ENCODE data around the gene SCYL2. TPM values are rescaled to one million over a fixed set of nuclear protein-coding genes. Genes with fewer than 3 reads are reported as not detected.

Gene SCYL2
- total and polyA plus RNA-seq, 10 of the 15 experiments (the other 5 are each of a cell fraction or from before 2014, with no cell fraction given), result 5.4 to 34.3 (median 26.9) TPM

DNA sequence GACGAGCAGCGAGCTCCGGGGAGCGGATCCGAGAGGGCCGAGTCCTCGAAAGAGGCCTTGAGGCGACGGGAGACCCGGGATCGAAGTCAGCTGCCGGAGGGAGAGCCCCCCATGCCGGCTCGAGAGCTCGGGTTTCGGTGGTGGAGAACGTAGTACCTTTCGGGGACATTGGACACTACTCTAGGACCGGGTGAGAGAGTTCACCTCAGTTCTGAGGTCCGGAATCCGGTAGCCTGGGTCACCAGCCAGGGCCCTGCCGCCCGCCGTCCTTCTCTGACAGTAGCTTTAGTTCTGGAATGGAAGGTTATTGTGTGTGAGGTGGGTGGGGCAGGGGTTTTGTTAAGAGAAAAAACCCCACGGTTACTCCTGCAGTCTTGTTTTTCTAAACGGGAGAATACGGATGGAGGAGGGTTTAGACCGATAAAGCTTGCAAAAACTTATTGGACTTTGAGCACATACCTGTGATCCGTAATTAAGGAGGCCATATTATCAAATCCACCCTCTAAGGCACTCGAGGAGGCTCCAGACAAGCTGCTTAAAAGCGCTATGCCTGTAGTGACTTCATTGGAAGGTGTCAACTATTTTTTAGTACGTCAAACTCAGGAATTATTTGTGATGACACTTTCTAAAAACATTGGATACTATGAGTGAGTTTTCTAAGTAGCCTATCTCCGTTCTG is 765 bp downstream of the SCYL2 start:
- ChIA-PET POLR2A (interaction anchor here (0.7 to 2.9 kb wide), 6 partner anchors 10 to 1057 kb away, joined by 4 to 18 read pairs (median 10); partner anchors contain the start of gene ACTR6), RAD21 (ENCODE audit: unreplicated experiment) (interaction anchor here (0.7 to 1.7 kb wide), 3 partner anchors 8 to 300 kb away, joined by 3 to 6 read pairs (median 4); partner anchors contain the start of gene ACTR6), CTCF (interaction anchor here (0.6 to 2.5 kb wide), 5 partner anchors 8 to 833 kb away, joined by 3 to 7 read pairs (median 4); no protein-coding TSS in a partner anchor), SMC1A (ENCODE audit: uncharacterized antibody, unreplicated experiment) (interaction anchor here (1.3 to 3.3 kb wide), 5 partner anchors 10 to 128 kb away, joined by 4 to 16 read pairs (median 5); no protein-coding TSS in a partner anchor)
- H3K27ac ChIP-seq (ENCODE audit: control insufficient read depth, insufficient read depth), result peak overlapping the region; percentile 78
- WGBS (ENCODE audit: insufficient coverage, insufficient replicate concordance, low lambda C conversion rate, missing lambda C conversion rate), result 4% methylated on average over 33 of the region's 33 CpGs
- no TSS peak for BruUV-seq (replicated peaks)
- in situ Hi-C loops (cut with MboI) (no loop called here), intact Hi-C loops (cut with micrococcal nuclease; ENCODE audit: unreplicated experiment) (loop anchor here (2.0 to 5.0 kb wide), 2 partner anchors 67 to 125 kb away; partner anchors contain the start of genes ACTR6 and BLTP3B)
- H4K20me1 ChIP-seq (ENCODE audit: control insufficient read depth, insufficient read depth), result peaks cover 3% of the 10 kb centered on the region; the same call in 1 of the 2 replicates
- ATAC-seq, result peak; percentile 34
- peak overlapping the region; percentile 93 for H3K4me2 ChIP-seq (ENCODE audit: control insufficient read depth, insufficient read depth)
- FAIRE-seq, result no peak
- H3K9ac ChIP-seq (ENCODE audit: control insufficient read depth, insufficient read depth, low read length), result peak overlapping the region; percentile 93
- peaks cover 51% of the 10 kb centered on the region for H3K79me2 ChIP-seq (ENCODE audit: control insufficient read depth, insufficient read depth, low read length)
- no peaks in the 10 kb centered on the region for H3K27me3 ChIP-seq (replicated peaks in 1 of 2; ENCODE audit: control insufficient read depth in 2 of 2, insufficient read depth in 2 of 2, low read length in 1 of 2)
- no peaks in the 10 kb centered on the region for H3K9me3 ChIP-seq (replicated peaks; ENCODE audit: control insufficient read depth, insufficient read depth, low read length)
- H3K4me1 ChIP-seq (ENCODE audit: control insufficient read depth, insufficient read depth, low read length), result peaks cover 3% of the 10 kb centered on the region; the same call in 1 of the 2 replicates
- peak overlapping the region; percentile 98 for H3K4me3 ChIP-seq
- no peak for DNase-seq (ENCODE audit: low read depth, low spot score)
- H3K36me3 ChIP-seq (ENCODE audit: control insufficient read depth in 2 of 2, insufficient read depth in 2 of 2, low read length in 1 of 2), result no peaks in the 10 kb centered on the region
- H2AFZ ChIP-seq (ENCODE audit: control insufficient read depth, low read depth, low read length), result peak overlapping the region; percentile 25
- TF ChIP-seq CEBPB (IDR thresholded peaks at IDR 0.05; ENCODE audit: borderline replicate concordance in 1 of 2, low read depth in 2 of 2, low read length in 2 of 2), result no peak
- 0 out of 2 replicates have a peak, but pooled peaks have one; percentile 64 for TF ChIP-seq GATAD2B (conservative IDR thresholded peaks at IDR 0.05; ENCODE audit: low read depth)
- peak; percentile 15; the same call in 1 of the 2 replicates for TF ChIP-seq LARP7 (IDR thresholded peaks at IDR 0.05)
- no peak for TF ChIP-seq SREBF1 (IDR thresholded peaks at IDR 0.05; ENCODE audit: low read length)
- TF ChIP-seq KAT2A (conservative IDR thresholded peaks at IDR 0.05; ENCODE audit: control insufficient read depth, low read depth, low read length), result no peak
- no peak for TF ChIP-seq BACH1 (IDR thresholded peaks at IDR 0.05; ENCODE audit: borderline replicate concordance)
- no peak for TF ChIP-seq RAD21 (IDR thresholded peaks at IDR 0.05; ENCODE audit: insufficient read depth, low read depth, low read length)
- TF ChIP-seq TCF12 (IDR thresholded peaks at IDR 0.05; ENCODE audit: low read depth, low read length), result no peak
- peak; percentile 17; the same call in 1 of the 2 replicates for TF ChIP-seq IKZF1 (conservative IDR thresholded peaks at IDR 0.05)
- TF ChIP-seq, protein P1, sequence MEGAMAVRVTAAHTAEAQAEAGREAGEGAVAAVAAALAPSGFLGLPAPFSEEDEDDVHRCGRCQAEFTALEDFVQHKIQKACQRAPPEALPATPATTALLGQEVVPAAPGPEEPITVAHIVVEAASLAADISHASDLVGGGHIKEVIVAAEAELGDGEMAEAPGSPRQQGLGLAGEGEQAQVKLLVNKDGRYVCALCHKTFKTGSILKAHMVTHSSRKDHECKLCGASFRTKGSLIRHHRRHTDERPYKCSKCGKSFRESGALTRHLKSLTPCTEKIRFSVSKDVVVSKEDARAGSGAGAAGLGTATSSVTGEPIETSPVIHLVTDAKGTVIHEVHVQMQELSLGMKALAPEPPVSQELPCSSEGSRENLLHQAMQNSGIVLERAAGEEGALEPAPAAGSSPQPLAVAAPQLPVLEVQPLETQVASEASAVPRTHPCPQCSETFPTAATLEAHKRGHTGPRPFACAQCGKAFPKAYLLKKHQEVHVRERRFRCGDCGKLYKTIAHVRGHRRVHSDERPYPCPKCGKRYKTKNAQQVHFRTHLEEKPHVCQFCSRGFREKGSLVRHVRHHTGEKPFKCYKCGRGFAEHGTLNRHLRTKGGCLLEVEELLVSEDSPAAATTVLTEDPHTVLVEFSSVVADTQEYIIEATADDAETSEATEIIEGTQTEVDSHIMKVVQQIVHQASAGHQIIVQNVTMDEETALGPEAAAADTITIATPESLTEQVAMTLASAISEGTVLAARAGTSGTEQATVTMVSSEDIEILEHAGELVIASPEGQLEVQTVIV (IDR thresholded peaks at IDR 0.05; ENCODE audit: borderline replicate concordance, partially characterized antibody), result no peak
- TF ChIP-seq EGR1 (IDR thresholded peaks at IDR 0.05; ENCODE audit: borderline replicate concordance in 1 of 2, low read depth in 2 of 2, low read length in 2 of 2), result no peak
- TF ChIP-seq MYB (IDR thresholded peaks at IDR 0.05; ENCODE audit: borderline replicate concordance, low read depth, low read length), result no peak
- TF ChIP-seq SRF (IDR thresholded peaks at IDR 0.05; ENCODE audit: low read depth in 2 of 2, low read length in 2 of 2), result no peak
- TF ChIP-seq RUNX3 (IDR thresholded peaks at IDR 0.05; ENCODE audit: low read length), result no peak
- no peak for TF ChIP-seq FOXK2 (IDR thresholded peaks at IDR 0.05)
- no peak for TF ChIP-seq BHLHE40 (IDR thresholded peaks at IDR 0.05; ENCODE audit: borderline replicate concordance in 1 of 2, low read depth in 2 of 2, low read length in 1 of 2)
- no peak for TF ChIP-seq ZNF274 (IDR thresholded peaks at IDR 0.05; ENCODE audit: insufficient read depth, insufficient read length)
- TF ChIP-seq NBN (IDR thresholded peaks at IDR 0.05), result no peak
- TF ChIP-seq, protein P2, sequence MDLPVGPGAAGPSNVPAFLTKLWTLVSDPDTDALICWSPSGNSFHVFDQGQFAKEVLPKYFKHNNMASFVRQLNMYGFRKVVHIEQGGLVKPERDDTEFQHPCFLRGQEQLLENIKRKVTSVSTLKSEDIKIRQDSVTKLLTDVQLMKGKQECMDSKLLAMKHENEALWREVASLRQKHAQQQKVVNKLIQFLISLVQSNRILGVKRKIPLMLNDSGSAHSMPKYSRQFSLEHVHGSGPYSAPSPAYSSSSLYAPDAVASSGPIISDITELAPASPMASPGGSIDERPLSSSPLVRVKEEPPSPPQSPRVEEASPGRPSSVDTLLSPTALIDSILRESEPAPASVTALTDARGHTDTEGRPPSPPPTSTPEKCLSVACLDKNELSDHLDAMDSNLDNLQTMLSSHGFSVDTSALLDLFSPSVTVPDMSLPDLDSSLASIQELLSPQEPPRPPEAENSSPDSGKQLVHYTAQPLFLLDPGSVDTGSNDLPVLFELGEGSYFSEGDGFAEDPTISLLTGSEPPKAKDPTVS (IDR thresholded peaks at IDR 0.05; ENCODE audit: low read depth, low read length), result no peak

All from GM12878 (cell line).